Left hindlimb (tissue), 1 donor: ENCODE results near the gene PRR3.
"Not testable (repeated sequence)": the region's sequence is repeated elsewhere in the genome, so short reads cannot be mapped to it uniquely, and the experiment has no call there.

Source experiments
- DNase-seq: peaks from one replicate; pipeline ENCODE4 v3.0.0-alpha.2; 2018

PRR3 gene

GRCh38 chr6:30572148-30572547 is 15.1 kb downstream of the PRR3 start:
- DNase-seq = no peak

- no peak for DNase-seq
Measured at GRCh38 chr6:30573113-30573512, 16.0 kb downstream of the PRR3 start.

- no peak for DNase-seq
Measured at GRCh38 chr6:30578051-30578450, 21.0 kb downstream of the PRR3 start.

- no peak for DNase-seq
Measured at GRCh38 chr6:30583921-30584320, 26.8 kb downstream of the PRR3 start.

- DNase-seq = no peak
Measured at GRCh38 chr6:30589754-30590358, 32.8 kb downstream of the PRR3 start.

- no peak for DNase-seq
Measured at GRCh38 chr6:30590509-30590908, 33.4 kb downstream of the PRR3 start.

- DNase-seq = no peak
Measured at GRCh38 chr6:30591008-30591407, 33.9 kb downstream of the PRR3 start.

- no peak for DNase-seq
Measured at GRCh38 chr6:30592287-30592686, 35.2 kb downstream of the PRR3 start.

GRCh38 chr6:30597315-30598144 is 40.4 kb downstream of the PRR3 start:
- DNase-seq = not testable (repeated sequence)

- no peak for DNase-seq
Measured at GRCh38 chr6:30598912-30599624, 42.0 kb downstream of the PRR3 start.

- DNase-seq = no peak
Measured at GRCh38 chr6:30599625-30600324, 42.7 kb downstream of the PRR3 start.

- no peak for DNase-seq
Measured at GRCh38 chr6:30600451-30600961, 43.4 kb downstream of the PRR3 start.

GRCh38 chr6:30601436-30601814 is 44.3 kb downstream of the PRR3 start:
- DNase-seq = no peak

GRCh38 chr6:30601815-30602641 is 44.9 kb downstream of the PRR3 start:
- DNase-seq = no peak

GRCh38 chr6:30603961-30604360 is 46.9 kb downstream of the PRR3 start:
- DNase-seq = no peak

GRCh38 chr6:30610065-30610464 is 53.0 kb downstream of the PRR3 start:
- DNase-seq = no peak

GRCh38 chr6:30611150-30611855 is 54.2 kb downstream of the PRR3 start:
- DNase-seq = no peak

- no peak for DNase-seq
Measured at GRCh38 chr6:30611856-30612194, 54.7 kb downstream of the PRR3 start.

- DNase-seq = no peak
Measured at GRCh38 chr6:30612213-30612612, 55.1 kb downstream of the PRR3 start.

- DNase-seq = no peak
Measured at GRCh38 chr6:30612687-30613248, 55.7 kb downstream of the PRR3 start.
